ENCODE data around the gene VOPP1. TPM values are rescaled to one million over a fixed set of nuclear protein-coding genes. Genes with fewer than 3 reads are reported as not detected.

VOPP1 gene
- total RNA-seq, 1 experiment from 2014 or later, result 30.3 TPM

DNA sequence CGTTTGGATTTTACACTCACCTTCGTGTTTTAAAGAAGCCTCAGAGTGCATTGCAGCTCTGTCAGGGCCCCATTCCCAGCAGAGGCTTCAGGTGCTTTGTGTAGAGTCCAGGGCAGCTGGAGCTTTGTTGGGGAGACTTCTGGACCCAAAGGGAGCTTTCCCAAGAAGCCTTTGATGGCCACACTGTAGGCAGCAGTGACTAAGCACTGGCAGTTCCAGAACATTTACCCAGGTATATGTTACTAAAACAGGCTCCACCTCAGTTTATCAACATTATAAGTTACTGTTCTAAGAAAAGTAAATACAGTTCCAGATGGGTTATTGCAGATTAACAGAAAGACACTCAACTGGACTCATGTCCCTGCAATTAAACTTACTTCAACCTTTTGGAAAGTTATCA is 140.4 kb downstream of the VOPP1 start:
- TF ChIP-seq ZFX (IDR thresholded peaks at IDR 0.05), result no peak
- TF ChIP-seq ELF1 (IDR thresholded peaks at IDR 0.05; ENCODE audit: borderline replicate concordance, low read depth), result no peak
- TF ChIP-seq SIN3A (IDR thresholded peaks at IDR 0.05; ENCODE audit: low read depth), result no peak
- TF ChIP-seq CEBPB (IDR thresholded peaks at IDR 0.05; ENCODE audit: low read depth), result no peak
- TF ChIP-seq ATF3 (IDR thresholded peaks at IDR 0.05), result no peak
- TF ChIP-seq ZNF274 (IDR thresholded peaks at IDR 0.05; ENCODE audit: low read depth, low read length), result no peak
- TF ChIP-seq, protein P1, sequence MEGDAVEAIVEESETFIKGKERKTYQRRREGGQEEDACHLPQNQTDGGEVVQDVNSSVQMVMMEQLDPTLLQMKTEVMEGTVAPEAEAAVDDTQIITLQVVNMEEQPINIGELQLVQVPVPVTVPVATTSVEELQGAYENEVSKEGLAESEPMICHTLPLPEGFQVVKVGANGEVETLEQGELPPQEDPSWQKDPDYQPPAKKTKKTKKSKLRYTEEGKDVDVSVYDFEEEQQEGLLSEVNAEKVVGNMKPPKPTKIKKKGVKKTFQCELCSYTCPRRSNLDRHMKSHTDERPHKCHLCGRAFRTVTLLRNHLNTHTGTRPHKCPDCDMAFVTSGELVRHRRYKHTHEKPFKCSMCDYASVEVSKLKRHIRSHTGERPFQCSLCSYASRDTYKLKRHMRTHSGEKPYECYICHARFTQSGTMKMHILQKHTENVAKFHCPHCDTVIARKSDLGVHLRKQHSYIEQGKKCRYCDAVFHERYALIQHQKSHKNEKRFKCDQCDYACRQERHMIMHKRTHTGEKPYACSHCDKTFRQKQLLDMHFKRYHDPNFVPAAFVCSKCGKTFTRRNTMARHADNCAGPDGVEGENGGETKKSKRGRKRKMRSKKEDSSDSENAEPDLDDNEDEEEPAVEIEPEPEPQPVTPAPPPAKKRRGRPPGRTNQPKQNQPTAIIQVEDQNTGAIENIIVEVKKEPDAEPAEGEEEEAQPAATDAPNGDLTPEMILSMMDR (IDR thresholded peaks at IDR 0.05 in 2 of 3, conservative IDR thresholded peaks at IDR 0.05 in 1 of 3; ENCODE audit: borderline replicate concordance in 1 of 3, insufficient read depth in 1 of 3, low read depth in 2 of 3, low read length in 2 of 3), result no peak
- no peak for TF ChIP-seq POLR2A (IDR thresholded peaks at IDR 0.05; ENCODE audit: borderline replicate concordance, extremely low read depth, insufficient read depth, insufficient read length)
- no peaks in the 10 kb centered on the region for H4K20me1 ChIP-seq (ENCODE audit: insufficient read depth)
- H2AFZ ChIP-seq (ENCODE audit: low read depth, low read length, poor library complexity, severe bottlenecking), result no peak overlapping the region
- ATAC-seq (no peak), DNase-seq (ENCODE audit: low read depth, low spot score) (no peak)
- no peaks in the 10 kb centered on the region for H3K9me3 ChIP-seq (ENCODE audit: control insufficient read depth in 1 of 2, insufficient read depth in 1 of 2, low read depth in 1 of 2, low read length in 2 of 2)
- no peak overlapping the region for H3K27ac ChIP-seq (ENCODE audit: low read depth, low read length)
- no peaks in the 10 kb centered on the region for H3K27me3 ChIP-seq (ENCODE audit: insufficient read depth, low read length)
- H3K9ac ChIP-seq (ENCODE audit: low read length), result no peak overlapping the region
- H3K79me2 ChIP-seq (ENCODE audit: insufficient read depth, low read length), result no peaks in the 10 kb centered on the region
- no peak overlapping the region for H3K4me2 ChIP-seq (ENCODE audit: low read length)
- no TSS peak for BruUV-seq (replicated peaks)
- H3K36me3 ChIP-seq (ENCODE audit: control insufficient read depth in 1 of 2, insufficient read depth in 2 of 2, low read length in 2 of 2), result no peaks in the 10 kb centered on the region
- H3K9me2 ChIP-seq (ENCODE audit: insufficient read depth), result no peaks in the 10 kb centered on the region
- no peak overlapping the region for H3K4me3 ChIP-seq (replicated peaks in 1 of 2; ENCODE audit: low read depth in 1 of 2, low read length in 2 of 2)
- H3K4me1 ChIP-seq (ENCODE audit: control insufficient read depth in 1 of 2, insufficient read depth in 2 of 2, low read length in 2 of 2), result no peaks in the 10 kb centered on the region
- POLR2A ChIA-PET, result no interaction called here
- intact Hi-C loops (cut with micrococcal nuclease), result no loop called here
- RAD21 ChIA-PET (ENCODE audit: low non-redundant PET in 1 of 2, low total read pairs in 2 of 2, uncharacterized antibody in 2 of 2, unreplicated experiment in 2 of 2), result no interaction called here
- CTCF ChIA-PET, result interaction anchor here (1.7 kb wide), 1 partner anchor 166 kb away, joined by 9 read pairs; no protein-coding TSS in a partner anchor

DNA sequence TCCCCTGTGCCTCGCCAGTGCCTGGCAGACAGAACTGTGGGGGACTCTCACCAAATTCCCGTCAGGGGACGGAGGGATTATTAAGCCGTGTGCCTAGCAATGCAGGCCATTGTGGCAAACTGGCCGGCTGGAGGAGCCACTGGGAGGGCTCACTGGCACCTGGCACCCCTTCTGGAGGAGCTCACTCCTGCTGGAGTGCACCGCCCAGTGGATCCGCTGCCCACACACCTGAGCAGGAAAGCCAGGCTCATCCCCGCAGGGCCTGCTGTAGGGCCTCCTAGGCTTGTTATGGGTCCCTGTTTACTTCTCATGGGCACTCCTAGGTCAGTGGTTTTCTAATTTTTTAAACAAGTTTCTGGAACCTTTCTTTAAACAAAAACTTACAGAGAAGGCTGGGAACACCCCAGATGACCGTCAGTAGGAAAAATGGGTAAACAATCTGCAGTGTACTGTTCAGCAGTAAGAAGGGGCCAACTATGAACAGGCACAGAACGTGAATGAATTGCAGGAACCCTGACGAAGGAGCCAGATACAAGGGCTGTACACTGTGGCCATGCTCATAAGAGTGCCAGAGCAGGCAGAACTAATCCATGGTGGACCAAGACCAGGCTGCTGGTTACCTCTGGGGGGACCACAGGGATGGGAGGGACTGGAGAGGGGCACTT is 142.3 kb downstream of the VOPP1 start:
- intact Hi-C loops (cut with micrococcal nuclease), result no loop called here
- POLR2A ChIA-PET, result no interaction called here
- TF ChIP-seq YY1 (IDR thresholded peaks at IDR 0.05; ENCODE audit: extremely low read depth, insufficient replicate concordance, low read depth, low read length), result no peak
- TF ChIP-seq CEBPB (IDR thresholded peaks at IDR 0.05; ENCODE audit: low read depth), result no peak
- TF ChIP-seq, protein P1 (IDR thresholded peaks at IDR 0.05 in 2 of 3, conservative IDR thresholded peaks at IDR 0.05 in 1 of 3; ENCODE audit: borderline replicate concordance in 1 of 3, insufficient read depth in 1 of 3, low read depth in 2 of 3, low read length in 2 of 3), result no peak
- TF ChIP-seq SP1 (IDR thresholded peaks at IDR 0.05; ENCODE audit: low read depth), result no peak
- TF ChIP-seq FOSL1 (IDR thresholded peaks at IDR 0.05; ENCODE audit: low read depth), result no peak
- TF ChIP-seq ATF3 (IDR thresholded peaks at IDR 0.05), result no peak
- TF ChIP-seq POLR2A (IDR thresholded peaks at IDR 0.05; ENCODE audit: borderline replicate concordance, extremely low read depth, insufficient read depth, insufficient read length), result no peak
- no peak for TF ChIP-seq ZFX (IDR thresholded peaks at IDR 0.05)
- TF ChIP-seq POLR2AphosphoS5 (IDR thresholded peaks at IDR 0.05; ENCODE audit: low read depth, low read length), result no peak
- TF ChIP-seq EZH2phosphoT487 (IDR thresholded peaks at IDR 0.05; ENCODE audit: borderline replicate concordance), result no peak

More for the DNA sequence above, 142.3 kb downstream of the VOPP1 start:
- no peak for DNase-seq (ENCODE audit: low read depth, low spot score)
- Histone ChIP-seq H3K4me2 (ENCODE audit: low read length) (no peak overlapping the region), H3K9me3 (ENCODE audit: control insufficient read depth in 1 of 2, insufficient read depth in 1 of 2, low read depth in 1 of 2, low read length in 2 of 2) (no peaks in the 10 kb centered on the region), H3K9ac (ENCODE audit: low read length) (no peak overlapping the region), H3K27ac (ENCODE audit: low read depth, low read length) (no peak overlapping the region), H4K20me1 (ENCODE audit: insufficient read depth) (no peaks in the 10 kb centered on the region), H2AFZ (ENCODE audit: low read depth, low read length, poor library complexity, severe bottlenecking) (no peak overlapping the region), H3K36me3 (ENCODE audit: control insufficient read depth in 1 of 2, insufficient read depth in 2 of 2, low read length in 2 of 2) (no peaks in the 10 kb centered on the region), H3K79me2 (ENCODE audit: insufficient read depth, low read length) (no peaks in the 10 kb centered on the region), H3K27me3 (ENCODE audit: insufficient read depth, low read length) (no peaks in the 10 kb centered on the region), H3K4me3 (replicated peaks in 1 of 2; ENCODE audit: low read depth in 1 of 2, low read length in 2 of 2) (no peak overlapping the region), H3K9me2 (ENCODE audit: insufficient read depth) (no peaks in the 10 kb centered on the region), H3K4me1 (ENCODE audit: control insufficient read depth in 1 of 2, insufficient read depth in 2 of 2, low read length in 2 of 2) (no peaks in the 10 kb centered on the region)
- ATAC-seq, result no peak
- RAD21 ChIA-PET (ENCODE audit: low non-redundant PET in 1 of 2, low total read pairs in 2 of 2, uncharacterized antibody in 2 of 2, unreplicated experiment in 2 of 2), result no interaction called here
- BruUV-seq (replicated peaks), result no TSS peak
- CTCF ChIA-PET, result no interaction called here

Data from HCT116 (cell line).